Articular chondrocyte of knee joint (primary cell): ENCODE results near the gene VDAC2. TPM values are rescaled to one million over a fixed set of nuclear protein-coding genes. Genes with fewer than 3 reads are reported as not detected.

Experiments used
- small RNA-seq: library from RNA; depleted of rRNA; stranded (forward); fragments of <200 nt; gene quantifications from one replicate; pipeline ENCODE3, GENCODE V24; 2012
- total RNA-seq: library from RNA; depleted of rRNA; stranded (reverse); fragments of >200 nt; gene quantifications from 2 replicates; pipeline ENCODE4 v1.2.3, GENCODE V29; 2012

The VDAC2 gene, protein sequence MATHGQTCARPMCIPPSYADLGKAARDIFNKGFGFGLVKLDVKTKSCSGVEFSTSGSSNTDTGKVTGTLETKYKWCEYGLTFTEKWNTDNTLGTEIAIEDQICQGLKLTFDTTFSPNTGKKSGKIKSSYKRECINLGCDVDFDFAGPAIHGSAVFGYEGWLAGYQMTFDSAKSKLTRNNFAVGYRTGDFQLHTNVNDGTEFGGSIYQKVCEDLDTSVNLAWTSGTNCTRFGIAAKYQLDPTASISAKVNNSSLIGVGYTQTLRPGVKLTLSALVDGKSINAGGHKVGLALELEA
- total RNA-seq = 132 and 141 TPM in 2 replicates

DNA sequence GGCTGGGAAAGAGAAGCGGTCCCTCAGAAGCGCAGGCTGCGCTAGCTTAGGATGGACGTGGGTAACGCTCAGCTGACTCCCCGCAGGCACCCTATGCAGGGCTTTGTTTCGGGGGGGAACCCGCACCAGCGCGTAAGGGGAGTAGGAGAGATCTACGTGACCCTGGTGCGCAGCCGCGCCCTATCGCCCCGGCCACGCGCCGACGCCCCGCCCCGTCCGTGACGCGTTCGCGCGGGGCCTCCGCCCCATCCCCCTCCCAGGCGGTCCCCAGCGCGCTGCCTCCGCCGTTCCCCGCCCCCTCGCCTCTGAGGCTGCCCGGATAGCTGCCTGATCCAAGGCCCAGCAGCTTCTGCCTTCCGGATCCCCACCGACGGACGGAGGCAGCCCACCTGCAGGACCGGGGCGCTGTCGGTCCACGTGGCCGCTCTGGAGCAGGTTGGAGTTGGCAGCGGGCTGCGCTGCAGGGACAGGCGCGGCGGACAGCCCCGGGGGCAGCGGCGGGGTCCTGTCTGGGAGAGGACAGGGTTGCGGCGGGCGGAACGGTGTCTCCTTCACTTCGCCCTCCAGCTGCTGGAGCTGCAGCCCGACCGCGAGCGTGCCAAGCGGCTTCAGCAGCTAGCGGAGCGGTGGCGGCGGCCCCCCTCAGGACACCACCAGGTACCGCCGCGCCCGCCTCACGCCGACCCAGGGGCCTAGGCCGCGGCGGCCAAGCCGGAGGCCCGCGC, at the start of gene VDAC2:
Gene VDAC2 (plus strand): TSS at position 515 of the 725 bp plus-strand sequence. CDS start 363 bp downstream, outside the sequence.

DNA sequence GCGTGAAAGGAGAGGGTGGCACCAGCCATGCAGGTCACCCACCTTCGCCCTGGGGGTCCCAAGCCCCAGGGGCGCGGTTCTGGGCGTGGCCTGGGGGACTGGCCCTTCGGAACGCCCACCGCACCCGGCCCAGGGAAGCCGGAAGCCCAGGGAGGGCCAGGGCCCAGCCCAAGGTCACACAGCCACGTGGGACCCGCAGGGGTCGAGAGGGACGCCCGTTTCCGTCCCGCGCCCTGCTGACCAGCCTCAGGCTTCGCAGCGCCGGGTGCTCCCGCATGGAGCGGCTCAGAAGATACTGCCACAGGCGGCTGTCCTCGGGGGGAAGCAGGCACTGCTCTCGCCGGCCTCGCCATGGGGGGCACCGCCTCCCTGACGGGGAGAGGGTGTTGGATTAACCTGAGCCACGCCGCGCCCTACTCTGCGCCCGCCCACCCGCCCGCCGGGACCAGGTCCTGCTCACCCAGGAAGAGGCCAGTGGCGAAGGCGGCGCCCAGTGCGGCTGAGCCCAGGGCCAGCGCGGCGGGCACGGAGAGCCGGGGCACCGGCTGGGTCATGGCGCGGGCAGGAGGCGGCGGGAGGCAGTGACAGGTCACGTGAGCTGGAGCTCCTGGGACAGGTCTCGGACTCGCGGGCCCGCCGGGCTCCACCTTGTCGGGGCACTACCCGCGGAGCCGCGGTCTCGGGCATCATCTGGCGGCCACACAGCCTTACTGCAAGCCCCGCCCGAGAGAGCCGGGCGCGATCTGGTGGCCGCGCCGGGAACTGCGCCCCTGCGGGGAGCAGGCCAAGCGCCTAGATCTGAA, 25.0 kb downstream of the VDAC2 start, which contains the start of gene COMTD1:
Gene COMTD1 (minus strand): TSS at position 583 of the 803 bp plus-strand sequence. CDS start 29 bp downstream, at position 554.

Small RNA genes within 50 kb of the gene (small RNA-seq; reads per million reads assigned to genes)
- not detected for gene HMGA1P5
- not detected for gene RPL39P25

Other genes with a start within 250 kb of the VDAC2 start
- gene SAMD8, start 99.1 kb upstream of the VDAC2 start, total RNA-seq = 37.8 and 42.0 TPM in 2 replicates
- gene COMTD1, start 25.2 kb downstream of the VDAC2 start, total RNA-seq = 3.1 and 3.5 TPM in 2 replicates
- gene ZNF503, start 191.0 kb downstream of the VDAC2 start, total RNA-seq = 17.0 and 24.2 TPM in 2 replicates
- 9.5 and 19.7 TPM in 2 replicates for gene LRMDA, start 220.8 kb downstream of the VDAC2 start, total RNA-seq